Mucosa of descending colon (tissue), 3 donors: ENCODE data around the gene MCTP1. TPM values are rescaled to one million over a fixed set of nuclear protein-coding genes. Genes with fewer than 3 reads are reported as not detected.
"Not testable (repeated sequence)": the region's sequence is repeated elsewhere in the genome, so short reads cannot be mapped to it uniquely, and the experiment has no call there.

Experiments
- ATAC-seq: fragments of 200-7000 bp; cut with Tn5 transposase; one replicate; pipeline ENCODE4 v1.9.1; 2020; ENCODE audit warnings: mild to moderate bottlenecking, moderate library complexity
- DNase-seq, 3 donors: peaks; one replicate each; pipeline ENCODE4 v3.0.0-alpha.2; 2020
- H3K36me3 ChIP-seq: fragments of 200-600 bp; one replicate; pipeline ENCODE4 v1.8.0; 2021; ENCODE audit warnings: low read depth, mild to moderate bottlenecking
- H3K4me1 ChIP-seq: fragments of 200-600 bp; one replicate; pipeline ENCODE4 v1.8.0; 2021; ENCODE audit warnings: low read depth, mild to moderate bottlenecking
- H3K4me3 ChIP-seq: fragments of 200-600 bp; one replicate; pipeline ENCODE4 v1.8.0; 2021; ENCODE audit warnings: mild to moderate bottlenecking
- H3K9me3 ChIP-seq: fragments of 200-600 bp; one replicate; pipeline ENCODE4 v1.8.0; 2021; ENCODE audit warnings: mild to moderate bottlenecking
- intact Hi-C, 2 donors: fragments of 100-400 bp; cut with DNase I in 1 of 2; cut with micrococcal nuclease in 1 of 2; formaldehyde crosslinking; loops; one replicate each; pipeline versions ENCODE4 v1.11.0 to v1.11.1; 2022; cut with DNase I, micrococcal nuclease
- total RNA-seq, 3 donors: library from RNA; stranded (reverse); fragmentation: NEBNext Ultra II Directional in 2 of 3; extraction: Animal tissue kit (Norgen Biotek cat#: 25700) in 2 of 3; gene quantifications; one replicate each; pipeline versions ENCODE4 v1.2.1 to v1.2.4, GENCODE V29; 2021 to 2023
- TF ChIP-seq, protein P1 (sequence below): fragments of 200-600 bp; IDR thresholded peaks from one replicate; pipeline ENCODE4 v1.8.0; 2022; ENCODE audit warnings: antibody characterized with exemption, mild to moderate bottlenecking
- donor health status: DM: no; HTN: no; CAD: no; lungs with moderate emphysema.
- donor health status: DM: no; HTN: no; CAD: no.
- donor health status: DM: no; HTN: yes; CAD: no.

Gene MCTP1
- total RNA-seq, 3 donors from 2014 or later: 6.8 to 12.3 (median 7.7) TPM

DNA sequence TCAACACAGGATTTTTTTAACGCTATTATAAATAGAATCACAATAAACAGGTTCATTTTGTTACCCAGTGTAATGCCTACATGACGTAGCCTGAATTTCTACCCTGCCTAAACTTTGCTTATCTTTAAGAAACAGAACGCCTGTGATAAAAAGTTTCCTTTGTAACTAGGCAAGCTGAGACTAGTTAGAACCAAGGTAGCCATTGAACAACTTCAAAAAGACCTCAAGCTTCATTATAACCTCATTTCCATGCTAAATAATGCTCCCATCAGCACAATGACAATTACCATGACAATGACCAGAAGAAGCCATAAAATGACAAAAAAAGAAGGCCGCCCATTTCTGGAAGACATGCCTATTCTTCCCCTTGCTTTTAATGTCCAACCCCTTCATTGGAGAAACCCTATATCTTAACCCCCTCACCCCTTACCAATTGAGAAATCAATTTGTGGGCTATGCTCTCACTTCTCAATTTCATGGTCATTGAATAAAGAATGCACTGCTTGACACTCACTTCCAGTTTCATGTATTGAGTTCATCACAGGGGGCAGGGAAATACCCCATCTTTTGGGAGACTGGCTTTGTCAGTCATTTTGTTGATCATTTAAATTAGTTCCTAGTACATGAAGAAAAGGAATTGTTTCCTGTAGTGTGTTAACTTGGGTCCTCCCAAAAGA is 276.8 kb downstream of the MCTP1 start:
- TF ChIP-seq, protein P1, sequence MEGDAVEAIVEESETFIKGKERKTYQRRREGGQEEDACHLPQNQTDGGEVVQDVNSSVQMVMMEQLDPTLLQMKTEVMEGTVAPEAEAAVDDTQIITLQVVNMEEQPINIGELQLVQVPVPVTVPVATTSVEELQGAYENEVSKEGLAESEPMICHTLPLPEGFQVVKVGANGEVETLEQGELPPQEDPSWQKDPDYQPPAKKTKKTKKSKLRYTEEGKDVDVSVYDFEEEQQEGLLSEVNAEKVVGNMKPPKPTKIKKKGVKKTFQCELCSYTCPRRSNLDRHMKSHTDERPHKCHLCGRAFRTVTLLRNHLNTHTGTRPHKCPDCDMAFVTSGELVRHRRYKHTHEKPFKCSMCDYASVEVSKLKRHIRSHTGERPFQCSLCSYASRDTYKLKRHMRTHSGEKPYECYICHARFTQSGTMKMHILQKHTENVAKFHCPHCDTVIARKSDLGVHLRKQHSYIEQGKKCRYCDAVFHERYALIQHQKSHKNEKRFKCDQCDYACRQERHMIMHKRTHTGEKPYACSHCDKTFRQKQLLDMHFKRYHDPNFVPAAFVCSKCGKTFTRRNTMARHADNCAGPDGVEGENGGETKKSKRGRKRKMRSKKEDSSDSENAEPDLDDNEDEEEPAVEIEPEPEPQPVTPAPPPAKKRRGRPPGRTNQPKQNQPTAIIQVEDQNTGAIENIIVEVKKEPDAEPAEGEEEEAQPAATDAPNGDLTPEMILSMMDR: no peak
- no peak for ATAC-seq
- Histone ChIP-seq H3K9me3 (peaks cover 6% of the 10 kb centered on the region), H3K4me3 (no peak overlapping the region), H3K36me3 (no peaks in the 10 kb centered on the region), H3K4me1 (no peaks in the 10 kb centered on the region)
- intact Hi-C loops: no loop called here
- DNase-seq: no peak

DNA sequence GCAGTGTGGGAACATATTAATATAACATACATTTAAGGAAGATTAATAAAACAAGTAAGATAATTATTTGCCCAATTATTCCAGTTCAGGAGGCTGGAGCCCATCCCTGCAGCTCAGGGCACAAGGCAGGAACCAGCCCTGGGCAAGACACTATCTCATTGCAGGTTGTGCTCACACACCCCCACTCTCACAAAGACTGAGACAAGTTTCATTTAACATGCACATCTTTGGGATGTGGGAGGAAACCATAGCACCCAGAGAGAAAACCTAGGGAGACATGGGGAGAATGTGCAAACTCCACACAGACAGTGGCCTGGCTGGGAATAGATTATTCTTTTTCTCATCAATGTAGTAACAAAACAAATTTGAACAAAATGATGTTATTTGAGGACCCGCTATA is 279.1 kb downstream of the MCTP1 start:
- DNase-seq (no peak), ATAC-seq (no peak)
- peaks cover 6% of the 10 kb centered on the region for H3K9me3 ChIP-seq
- no peak overlapping the region for H3K4me3 ChIP-seq
- H3K4me1 ChIP-seq: no peaks in the 10 kb centered on the region
- H3K36me3 ChIP-seq: no peaks in the 10 kb centered on the region
- intact Hi-C loops: no loop called here
- TF ChIP-seq, protein P1: no peak

DNA sequence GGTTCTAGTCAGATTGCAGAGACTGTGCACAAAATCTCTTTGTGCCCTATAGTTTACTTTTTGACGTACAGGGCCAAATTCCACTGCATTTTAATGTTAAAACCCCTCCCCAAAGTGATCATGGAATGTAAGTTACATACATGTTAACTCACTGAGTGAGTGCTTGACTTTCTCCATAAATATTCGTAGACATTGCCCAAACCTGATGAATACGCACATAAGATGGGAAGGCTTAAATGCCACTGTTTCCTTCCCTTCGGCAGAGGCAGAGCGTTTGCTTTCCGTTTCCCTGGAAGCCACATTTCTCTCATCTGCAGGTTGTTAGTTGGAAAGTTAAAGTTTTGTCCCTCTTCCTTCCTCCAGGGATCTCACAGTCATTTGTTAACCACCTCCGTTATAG is 286.2 kb downstream of the MCTP1 start:
- intact Hi-C loops: no loop called here

DNA sequence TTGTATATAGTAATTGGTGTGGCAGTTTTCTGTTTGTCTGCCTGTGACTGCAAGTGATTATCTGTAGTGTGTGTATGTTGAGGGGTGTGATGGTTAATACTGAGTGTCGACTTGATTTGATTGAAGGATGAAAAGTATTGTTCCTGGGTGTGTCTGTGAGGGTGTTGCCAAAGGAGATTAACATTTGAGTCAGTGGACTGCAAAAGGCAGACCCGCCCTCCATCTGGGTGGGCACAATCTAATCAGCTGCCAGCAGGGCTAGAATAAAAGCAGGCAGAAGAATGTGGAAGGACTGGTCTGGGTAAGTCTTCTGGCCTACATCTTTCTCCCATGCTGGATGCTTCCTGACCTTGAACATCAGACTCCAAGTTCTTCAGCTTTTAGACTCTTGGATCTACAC is 290.4 kb downstream of the MCTP1 start:
- H3K4me1 ChIP-seq, intact Hi-C loops, H3K9me3 ChIP-seq, ATAC-seq, DNase-seq, H3K4me3 ChIP-seq, H3K36me3 ChIP-seq: not testable (repeated sequence)

More for the DNA sequence above, 286.2 kb downstream of the MCTP1 start:
- Histone ChIP-seq H3K4me1 (no peaks in the 10 kb centered on the region), H3K36me3 (no peaks in the 10 kb centered on the region), H3K9me3 (no peaks in the 10 kb centered on the region), H3K4me3 (no peak overlapping the region)
- TF ChIP-seq, protein P1: no peak
- ATAC-seq: no peak
- no peak for DNase-seq

DNA sequence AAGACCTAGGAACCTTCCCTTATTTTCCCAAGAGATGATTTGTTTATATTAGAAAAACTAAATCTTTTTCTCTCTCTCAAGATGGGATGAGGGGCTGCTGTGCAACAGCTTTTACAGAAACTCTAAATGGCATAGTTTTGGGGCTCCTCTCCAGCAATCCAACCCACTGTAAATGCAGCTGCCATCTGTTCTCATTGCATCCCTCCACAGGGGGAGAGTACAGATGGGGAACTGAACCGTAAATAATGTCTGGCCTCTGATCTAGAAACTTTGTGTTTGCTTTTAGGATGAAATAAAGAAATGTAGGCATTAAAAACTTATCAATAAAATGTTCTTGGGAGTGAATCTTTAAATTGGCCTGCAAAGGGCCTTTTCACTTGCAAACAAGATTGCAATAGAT is 291.4 kb downstream of the MCTP1 start:
- TF ChIP-seq, protein P1: no peak

DNA sequence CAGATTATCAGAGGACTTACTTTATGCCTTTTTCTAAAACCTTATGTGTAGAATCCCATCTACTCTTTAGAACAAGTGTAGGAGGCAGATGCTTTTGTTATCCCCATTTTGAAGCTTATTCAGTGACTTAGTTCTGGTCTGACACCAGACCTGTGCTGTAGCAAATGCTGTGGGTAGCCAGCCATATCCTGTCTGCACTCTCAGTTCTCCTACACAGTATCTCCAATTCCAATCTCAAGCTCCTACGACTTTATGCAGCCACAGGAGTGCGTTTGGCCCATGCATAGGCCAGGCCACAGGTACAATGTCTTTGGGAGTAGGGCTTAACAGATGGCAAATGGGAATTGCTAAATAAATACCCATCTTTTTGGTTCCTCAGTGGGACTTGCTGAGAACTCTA is 292.6 kb downstream of the MCTP1 start:
- intact Hi-C loops: no loop called here
- DNase-seq (no peak), ATAC-seq (no peak)
- no peaks in the 10 kb centered on the region for H3K4me1 ChIP-seq
- H3K9me3 ChIP-seq: no peaks in the 10 kb centered on the region
- TF ChIP-seq, protein P1: no peak
- no peaks in the 10 kb centered on the region for H3K36me3 ChIP-seq
- no peak overlapping the region for H3K4me3 ChIP-seq

More for the DNA sequence above, 291.4 kb downstream of the MCTP1 start:
- H3K4me1 ChIP-seq: no peaks in the 10 kb centered on the region
- intact Hi-C loops: no loop called here
- no peak overlapping the region for H3K4me3 ChIP-seq
- no peaks in the 10 kb centered on the region for H3K9me3 ChIP-seq
- H3K36me3 ChIP-seq: no peaks in the 10 kb centered on the region
- no peak for ATAC-seq
- DNase-seq: no peak
